Mucosa of descending colon (tissue), 3 donors: ENCODE data around the gene MED19. TPM values are rescaled to one million over a fixed set of nuclear protein-coding genes. Genes with fewer than 3 reads are reported as not detected.

Source experiments
- ATAC-seq: fragments of 200-7000 bp; cut with Tn5 transposase; one replicate; pipeline ENCODE4 v1.9.1; 2020; ENCODE audit warnings: mild to moderate bottlenecking, moderate library complexity
- DNase-seq, 3 donors: peaks; one replicate each; pipeline ENCODE4 v3.0.0-alpha.2; 2020
- H3K36me3 ChIP-seq: fragments of 200-600 bp; one replicate; pipeline ENCODE4 v1.8.0; 2021; ENCODE audit warnings: low read depth, mild to moderate bottlenecking
- H3K4me1 ChIP-seq: fragments of 200-600 bp; one replicate; pipeline ENCODE4 v1.8.0; 2021; ENCODE audit warnings: low read depth, mild to moderate bottlenecking
- H3K4me3 ChIP-seq: fragments of 200-600 bp; one replicate; pipeline ENCODE4 v1.8.0; 2021; ENCODE audit warnings: mild to moderate bottlenecking
- H3K9me3 ChIP-seq: fragments of 200-600 bp; one replicate; pipeline ENCODE4 v1.8.0; 2021; ENCODE audit warnings: mild to moderate bottlenecking
- intact Hi-C, 2 donors: fragments of 100-400 bp; cut with DNase I in 1 of 2; cut with micrococcal nuclease in 1 of 2; formaldehyde crosslinking; loops; one replicate each; pipeline versions ENCODE4 v1.11.0 to v1.11.1; 2022; cut with DNase I, micrococcal nuclease
- total RNA-seq, 3 donors: library from RNA; stranded (reverse); fragmentation: NEBNext Ultra II Directional in 2 of 3; extraction: Animal tissue kit (Norgen Biotek cat#: 25700) in 2 of 3; gene quantifications; one replicate each; pipeline versions ENCODE4 v1.2.1 to v1.2.4, GENCODE V29; 2021 to 2023
- TF ChIP-seq, protein P1 (sequence below): fragments of 200-600 bp; IDR thresholded peaks from one replicate; pipeline ENCODE4 v1.8.0; 2022; ENCODE audit warnings: antibody characterized with exemption, mild to moderate bottlenecking
- donor health status: DM: no; HTN: no; CAD: no; lungs with moderate emphysema.
- donor health status: DM: no; HTN: no; CAD: no.
- donor health status: DM: no; HTN: yes; CAD: no.

MED19 gene
- total RNA-seq, 3 donors from 2014 or later, result 10.7 to 14.6 (median 12.5) TPM

- Histone ChIP-seq H3K9me3 (no peaks in the 10 kb centered on the region), H3K4me1 (peaks cover 8% of the 10 kb centered on the region), H3K4me3 (no peak overlapping the region), H3K36me3 (no peaks in the 10 kb centered on the region)
- intact Hi-C loops, result no loop called here
- DNase-seq (no peak), ATAC-seq (no peak)
- TF ChIP-seq, protein P1, sequence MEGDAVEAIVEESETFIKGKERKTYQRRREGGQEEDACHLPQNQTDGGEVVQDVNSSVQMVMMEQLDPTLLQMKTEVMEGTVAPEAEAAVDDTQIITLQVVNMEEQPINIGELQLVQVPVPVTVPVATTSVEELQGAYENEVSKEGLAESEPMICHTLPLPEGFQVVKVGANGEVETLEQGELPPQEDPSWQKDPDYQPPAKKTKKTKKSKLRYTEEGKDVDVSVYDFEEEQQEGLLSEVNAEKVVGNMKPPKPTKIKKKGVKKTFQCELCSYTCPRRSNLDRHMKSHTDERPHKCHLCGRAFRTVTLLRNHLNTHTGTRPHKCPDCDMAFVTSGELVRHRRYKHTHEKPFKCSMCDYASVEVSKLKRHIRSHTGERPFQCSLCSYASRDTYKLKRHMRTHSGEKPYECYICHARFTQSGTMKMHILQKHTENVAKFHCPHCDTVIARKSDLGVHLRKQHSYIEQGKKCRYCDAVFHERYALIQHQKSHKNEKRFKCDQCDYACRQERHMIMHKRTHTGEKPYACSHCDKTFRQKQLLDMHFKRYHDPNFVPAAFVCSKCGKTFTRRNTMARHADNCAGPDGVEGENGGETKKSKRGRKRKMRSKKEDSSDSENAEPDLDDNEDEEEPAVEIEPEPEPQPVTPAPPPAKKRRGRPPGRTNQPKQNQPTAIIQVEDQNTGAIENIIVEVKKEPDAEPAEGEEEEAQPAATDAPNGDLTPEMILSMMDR, result no peak
Measured at GRCh38 chr11:57746920-57747319, 34.9 kb upstream of the MED19 start.

DNA sequence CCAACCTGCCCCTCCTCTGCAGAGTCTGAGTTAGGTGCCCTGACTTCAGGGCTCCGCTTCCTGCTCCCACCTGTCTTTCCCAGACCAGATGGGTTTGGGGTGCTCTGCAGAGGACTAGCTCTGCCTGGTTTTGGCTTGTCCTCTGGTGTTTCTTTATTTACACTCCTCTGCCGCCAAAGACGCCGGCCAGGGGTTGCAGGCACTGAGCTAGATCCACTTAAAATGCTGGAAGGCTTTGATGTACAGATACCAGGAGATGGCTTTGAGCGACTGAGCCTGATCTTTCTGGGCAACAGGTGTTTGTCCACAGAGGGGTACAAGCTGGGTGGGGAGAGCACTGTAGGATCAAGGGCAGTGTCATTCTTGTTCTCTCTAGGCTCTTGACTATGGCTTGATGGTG lies 33.2 kb upstream of the MED19 start:
- ATAC-seq, result no peak
- TF ChIP-seq, protein P1, result no peak
- intact Hi-C loops, result no loop called here

DNA sequence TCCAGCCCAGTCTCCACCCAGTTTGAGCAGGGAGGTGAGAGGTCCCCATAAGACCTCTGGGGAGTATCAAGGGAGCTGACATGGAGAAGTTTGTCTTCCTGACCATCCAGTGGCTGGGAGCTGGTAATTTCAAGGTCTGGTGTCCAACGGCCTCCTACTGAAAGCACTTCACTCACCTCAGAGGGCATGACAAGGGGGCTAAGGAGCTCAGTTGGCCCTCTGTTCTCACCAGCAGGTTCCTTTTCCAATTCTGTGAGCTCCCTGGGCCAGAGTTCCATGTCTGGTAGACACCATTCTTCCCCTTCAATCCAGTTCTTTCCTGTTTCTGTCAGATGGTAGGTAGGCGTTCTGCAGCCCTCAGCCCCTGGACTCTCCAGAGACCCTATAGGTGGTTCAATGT lies 32.3 kb upstream of the MED19 start:
- ATAC-seq (no peak), DNase-seq (no peak)
- TF ChIP-seq, protein P1, result no peak
- Histone ChIP-seq H3K36me3 (no peaks in the 10 kb centered on the region), H3K9me3 (no peaks in the 10 kb centered on the region), H3K4me3 (no peak overlapping the region), H3K4me1 (peaks cover 11% of the 10 kb centered on the region)
- intact Hi-C loops, result loop anchor here in 1 of 2 donors (5.0 kb wide), 1 partner anchor 58 kb away; no protein-coding TSS in a partner anchor

More for the DNA sequence above, 33.2 kb upstream of the MED19 start:
- Histone ChIP-seq H3K9me3 (no peaks in the 10 kb centered on the region), H3K36me3 (no peaks in the 10 kb centered on the region), H3K4me1 (peaks cover 11% of the 10 kb centered on the region), H3K4me3 (no peak overlapping the region)
- no peak for DNase-seq

GRCh38 chr11:57742087-57742452 lies 30.1 kb upstream of the MED19 start:
- no peak for DNase-seq
- Histone ChIP-seq H3K4me3 (peak overlapping the region; percentile 64), H3K36me3 (no peaks in the 10 kb centered on the region), H3K9me3 (no peaks in the 10 kb centered on the region), H3K4me1 (peaks cover 11% of the 10 kb centered on the region)
- TF ChIP-seq, protein P1, result no peak
- no peak for ATAC-seq
- intact Hi-C loops, result loop anchor here in 1 of 2 donors (5.0 kb wide), 1 partner anchor 60 kb away; no protein-coding TSS in a partner anchor

DNA sequence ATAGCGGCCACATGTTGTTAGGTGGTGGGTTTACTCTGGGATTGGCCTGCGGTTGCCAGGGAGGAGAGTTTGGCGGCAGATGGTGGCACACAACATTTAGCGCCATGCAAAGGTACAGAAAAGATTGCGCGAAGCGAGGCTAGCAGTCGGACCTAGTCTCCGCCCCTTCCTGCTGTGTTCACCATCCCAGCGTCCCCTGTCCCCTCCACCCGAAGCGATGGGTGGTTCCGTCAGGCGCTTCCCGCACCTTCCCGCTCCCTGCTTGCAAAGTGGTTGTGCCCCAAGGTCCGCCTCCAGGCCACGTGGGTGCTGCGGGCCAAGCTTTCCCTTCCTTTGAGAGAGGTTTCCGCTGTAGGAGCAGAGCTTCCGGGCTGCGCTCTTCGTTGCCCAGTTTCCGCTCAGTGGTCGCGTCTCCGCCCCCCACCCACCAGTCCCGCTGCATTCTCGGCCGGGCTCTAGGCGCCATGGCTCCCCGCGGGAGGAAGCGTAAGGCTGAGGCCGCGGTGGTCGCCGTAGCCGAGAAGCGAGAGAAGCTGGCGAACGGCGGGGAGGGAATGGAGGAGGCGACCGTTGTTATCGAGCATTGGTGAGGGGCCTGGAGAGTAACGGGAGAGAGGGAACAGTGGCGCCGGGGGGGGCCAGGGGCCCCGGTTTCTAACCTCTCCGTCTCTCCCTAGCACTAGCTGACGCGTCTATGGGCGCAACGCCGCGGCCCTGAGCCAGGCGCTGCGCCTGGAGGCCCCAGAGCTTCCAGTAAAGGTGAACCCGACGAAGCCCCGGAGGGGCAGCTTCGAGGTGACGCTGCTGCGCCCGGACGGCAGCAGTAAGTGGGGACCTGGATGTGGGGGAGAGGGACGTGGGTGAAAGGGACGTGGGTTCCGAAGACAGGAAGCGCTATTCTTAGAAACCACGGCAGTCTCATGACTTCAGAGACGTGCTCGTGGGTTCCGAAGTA lies 29.4 kb upstream of the MED19 start, which contains the start of gene SELENOH:
SELENOH (plus strand) TSS at position 360 of the 955 bp plus-strand sequence; CDS start at position 465, 105 bp downstream.
- H3K36me3 ChIP-seq, result no peaks in the 10 kb centered on the region
- no peaks in the 10 kb centered on the region for H3K9me3 ChIP-seq
- H3K4me1 ChIP-seq, result peaks cover 11% of the 10 kb centered on the region
- TF ChIP-seq, protein P1, result no peak
- DNase-seq (peak; percentile 95 to 98 (median 97)), ATAC-seq (peak; percentile 98)
- H3K4me3 ChIP-seq, result peak within 1 kb of the TSS; percentile 64
- intact Hi-C loops, result loop anchor here in 1 of 2 donors (5.0 kb wide), 1 partner anchor 61 kb away; no protein-coding TSS in a partner anchor
